HG02938 (cell line): ENCODE data around the gene SLC48A1.

Experiments
- ATAC-seq: cut with Tn5 transposase; IDR thresholded peaks from one replicate; pipeline ENCODE4 v1.9.1; 2021; ENCODE audit warnings: mild to moderate bottlenecking, moderate library complexity; ENCODE audit not compliant: unreplicated experiment

Gene SLC48A1

DNA sequence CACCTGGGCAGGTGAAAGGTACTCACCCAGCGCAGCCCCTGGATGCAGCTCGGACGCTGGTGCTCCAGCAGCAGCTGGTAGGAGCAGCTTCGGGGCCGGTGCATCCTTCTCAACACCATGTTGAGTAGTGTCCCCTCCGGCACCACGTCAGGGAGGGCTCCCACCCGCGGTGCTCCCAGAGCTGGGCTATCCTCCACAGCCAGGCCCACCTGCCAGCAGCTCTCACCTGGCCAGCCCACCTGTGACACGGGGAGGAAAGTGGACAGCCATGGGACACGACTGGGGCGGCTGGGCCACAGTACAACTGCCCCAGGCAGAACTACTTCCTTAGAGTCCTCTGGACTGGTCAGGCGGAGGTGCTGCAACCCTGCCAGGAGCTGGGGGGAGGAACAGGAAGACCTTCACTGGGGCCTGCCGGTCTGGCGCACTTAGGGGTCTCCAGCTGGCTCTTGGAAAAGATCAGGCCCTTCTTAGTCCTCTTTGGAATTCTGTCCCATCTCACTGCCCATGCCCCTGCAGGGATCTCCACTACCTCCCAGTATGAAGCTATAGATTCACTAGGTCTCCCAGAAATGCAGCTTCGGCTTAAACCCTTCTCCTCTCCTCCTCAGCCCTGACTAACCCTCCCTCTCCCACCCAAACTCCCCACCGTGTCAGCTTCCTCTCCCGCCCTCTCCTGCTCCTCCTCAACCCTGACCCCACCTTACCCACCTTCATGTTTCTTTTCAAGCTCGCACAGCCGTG is 15.0 kb upstream of the SLC48A1 start:
- ATAC-seq, result no peak

DNA sequence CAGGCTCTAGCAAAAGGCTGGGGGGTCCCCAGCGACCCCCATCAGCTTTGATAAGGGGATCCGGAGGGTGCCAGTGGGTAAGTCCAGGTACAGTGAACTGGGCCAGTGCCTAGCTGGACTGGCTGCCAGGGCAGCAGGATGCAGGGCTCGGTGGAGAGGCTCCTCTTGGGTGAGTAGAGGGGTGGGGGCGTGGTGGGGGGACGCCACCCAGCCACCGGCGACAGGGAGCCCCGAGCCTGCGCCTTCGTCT is 14.5 kb upstream of the SLC48A1 start:
- ATAC-seq, result no peak

DNA sequence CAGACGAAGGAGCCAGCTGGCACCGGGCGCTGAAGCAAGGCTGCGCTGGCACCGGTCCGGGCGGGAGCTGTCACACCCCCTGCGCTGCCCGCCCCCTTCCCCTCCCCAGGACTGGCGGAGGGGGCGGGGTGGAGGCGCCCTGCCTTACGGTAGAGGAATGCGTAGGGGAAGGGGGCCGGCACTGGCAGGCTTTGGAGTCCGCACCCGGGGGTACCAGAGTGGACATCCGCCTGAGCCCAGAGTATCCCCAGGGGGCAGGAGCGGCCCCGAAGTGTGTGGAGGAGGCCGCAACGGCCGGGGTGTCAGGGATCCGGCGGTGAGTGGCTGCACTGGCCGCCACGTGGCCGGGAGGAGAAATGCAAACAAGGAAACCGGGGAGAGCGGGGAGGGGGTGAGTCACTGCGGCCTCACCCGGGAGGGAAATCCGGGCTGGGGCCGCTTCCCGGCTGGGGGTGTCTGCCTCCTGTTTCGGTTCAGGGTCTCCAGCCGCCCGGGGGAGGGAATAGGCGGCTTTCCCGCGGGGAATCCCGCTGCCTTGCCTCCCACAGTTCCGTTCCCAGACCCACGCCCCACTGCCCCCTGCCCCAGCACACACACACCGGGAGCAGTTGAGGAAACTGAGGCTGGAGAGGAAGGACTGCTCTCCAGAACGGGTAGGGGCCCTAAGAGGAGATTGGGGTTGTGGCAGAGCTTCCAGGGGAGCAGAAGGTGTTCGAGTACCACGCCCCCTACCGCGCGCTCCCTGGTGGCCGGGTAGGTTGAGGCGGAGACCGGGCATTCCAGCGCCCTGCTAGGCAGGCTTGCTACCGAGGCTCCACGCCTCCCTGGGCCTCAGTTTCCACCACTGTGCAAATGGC is 14.0 kb upstream of the SLC48A1 start, which contains the start of gene RAPGEF3:
Gene RAPGEF3 (minus strand): TSS at position 47 of the 857 bp plus-strand sequence. CDS start 324 bp downstream, outside the sequence.
- ATAC-seq, result peak; percentile 49

- ATAC-seq, result no peak
Measured at GRCh38 chr12:47762850-47763465, 10.1 kb upstream of the SLC48A1 start.

- no peak for ATAC-seq
Measured at GRCh38 chr12:47763481-47764346, 9.3 kb upstream of the SLC48A1 start.

- ATAC-seq, result no peak
Measured at GRCh38 chr12:47766502-47767215, 6.4 kb upstream of the SLC48A1 start.

- no peak for ATAC-seq
Measured at GRCh38 chr12:47767216-47767724, 5.8 kb upstream of the SLC48A1 start.

DNA sequence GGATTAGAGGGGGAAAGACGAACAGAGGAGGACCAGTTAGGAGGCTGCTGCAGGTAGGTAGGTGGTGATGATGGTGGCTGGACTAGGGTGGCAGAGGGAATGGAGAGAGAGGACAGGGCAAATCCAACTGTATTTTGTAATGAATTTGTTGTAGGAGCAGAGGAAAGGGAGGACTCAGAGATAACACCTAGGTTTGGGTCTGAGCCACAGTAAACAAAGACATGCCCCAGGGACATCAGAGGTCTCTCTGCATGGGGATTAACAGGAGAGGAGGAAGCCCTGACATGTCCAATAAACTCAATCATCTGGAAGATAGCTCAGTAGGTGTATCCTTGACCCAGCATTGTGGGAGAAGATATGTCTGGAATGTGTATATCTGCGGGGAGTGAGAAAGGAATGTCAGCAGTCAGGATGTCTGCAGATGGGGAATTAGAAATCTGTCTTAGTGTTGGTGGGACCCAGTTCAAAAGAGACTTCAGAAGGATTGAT is 4.7 kb upstream of the SLC48A1 start:
- no peak for ATAC-seq

GRCh38 chr12:47769234-47770085 is 3.6 kb upstream of the SLC48A1 start:
- no peak for ATAC-seq

- no peak for ATAC-seq
Measured at GRCh38 chr12:47770086-47770726, 2.8 kb upstream of the SLC48A1 start.

- no peak for ATAC-seq
Measured at GRCh38 chr12:47771304-47771703, 1.7 kb upstream of the SLC48A1 start.

DNA sequence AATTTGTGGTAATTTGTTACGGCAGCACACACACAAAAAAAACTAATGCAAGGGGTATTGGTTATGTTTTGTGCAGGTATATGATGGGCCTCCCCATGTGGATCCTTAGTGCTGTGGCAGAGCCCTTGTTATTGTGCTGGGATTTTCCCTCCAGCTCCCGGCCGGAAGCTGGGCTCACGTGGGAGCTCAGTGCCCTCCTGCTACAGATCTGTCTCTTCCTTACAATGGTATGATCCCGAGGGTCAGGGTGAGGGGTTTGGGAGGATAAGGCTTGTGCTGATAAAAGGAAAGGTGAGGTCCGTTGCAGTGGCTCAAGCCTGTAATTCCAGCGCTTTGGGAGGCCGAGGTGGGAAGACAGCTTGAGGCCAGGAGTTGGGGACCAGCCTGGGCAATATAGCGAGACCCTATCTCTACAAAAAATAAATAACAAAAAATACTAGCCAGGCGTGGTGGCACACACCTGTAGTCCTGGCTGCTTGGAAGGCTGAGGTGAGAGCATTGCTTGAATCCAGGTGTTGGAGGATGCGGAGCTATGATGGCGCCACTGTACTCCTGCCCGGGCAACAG is 861 bp upstream of the SLC48A1 start:
- ATAC-seq, result no peak

- no peak for ATAC-seq
Measured at GRCh38 chr12:47772738-47773061, 338 bp upstream of the SLC48A1 start.

- no peak for ATAC-seq
Measured at GRCh38 chr12:47773858-47774580, 981 bp downstream of the SLC48A1 start.

- no peak for ATAC-seq
Measured at GRCh38 chr12:47774663-47775062, 1.6 kb downstream of the SLC48A1 start.

GRCh38 chr12:47775100-47775911 is 2.3 kb downstream of the SLC48A1 start:
- no peak for ATAC-seq
